DOHH2 (cell line): Measurements from ENCODE around the gene AFAP1.

ENCODE experiments used
- H3F3A ChIP-seq: fragments of 200-600 bp; sonication (generic), shearing (Covaris generic); 2 replicates; pipeline ENCODE4 v1.6.0; 2016; ENCODE audit warnings: antibody characterized with exemption, mild to moderate bottlenecking; ENCODE audit not compliant: control insufficient read depth, insufficient read depth
- H3K27ac ChIP-seq: fragments of 200-600 bp; sonication (generic); 2 replicates; pipeline ENCODE4 v1.5.1; 2014; ENCODE audit warnings: low read depth, mild to moderate bottlenecking, low read length, moderate library complexity
- H3K27me3 ChIP-seq: fragments of 200-600 bp; sonication (generic); 2 replicates; pipeline ENCODE4 v1.6.1; 2014; ENCODE audit warnings: mild to moderate bottlenecking, low read length, mixed read lengths; ENCODE audit not compliant: control insufficient read depth
- H3K36me3 ChIP-seq: fragments of 200-600 bp; sonication (generic); 2 replicates; pipeline ENCODE4 v1.6.1; 2014; ENCODE audit warnings: mild to moderate bottlenecking, low read length, moderate library complexity, mixed read lengths; ENCODE audit not compliant: control insufficient read depth
- H3K4me1 ChIP-seq: fragments of 200-600 bp; sonication (generic); 2 replicates; pipeline ENCODE4 v1.6.1; 2014; ENCODE audit warnings: mild to moderate bottlenecking, low read length, mixed read lengths; ENCODE audit not compliant: control insufficient read depth
- H3K4me2 ChIP-seq: fragments of 200-600 bp; sonication (generic); 2 replicates; pipeline ENCODE4 v1.6.0; 2014; ENCODE audit warnings: mild to moderate bottlenecking, low read length, moderate library complexity
- H3K4me3 ChIP-seq: fragments of 200-600 bp; sonication (generic); 2 replicates; pipeline ENCODE4 v1.5.1; 2014; ENCODE audit warnings: mild to moderate bottlenecking, low read length, mixed read lengths
- H3K79me2 ChIP-seq: fragments of 200-600 bp; sonication (generic); 2 replicates; pipeline ENCODE4 v1.6.1; 2014; ENCODE audit warnings: mild to moderate bottlenecking, low read length, mixed read lengths; ENCODE audit not compliant: control insufficient read depth
- H3K9me2 ChIP-seq: fragments of 200-600 bp; sonication (generic); replicated peaks from 2 replicates; pipeline ENCODE4 v1.6.1; 2014; ENCODE audit warnings: mild to moderate bottlenecking, low read length, mixed read lengths; ENCODE audit not compliant: control insufficient read depth
- H3K9me3 ChIP-seq: fragments of 200-600 bp; sonication (generic); 2 replicates; pipeline ENCODE4 v1.6.1; 2014; ENCODE audit warnings: antibody characterized with exemption, low read length, mixed read lengths; ENCODE audit not compliant: control insufficient read depth, insufficient read depth
- H4K20me1 ChIP-seq: fragments of 200-600 bp; sonication (generic); 2 replicates; pipeline ENCODE4 v1.6.0; 2014; ENCODE audit warnings: low read depth, mild to moderate bottlenecking, antibody characterized with exemption, low read length, moderate library complexity; ENCODE audit not compliant: control insufficient read depth, insufficient read depth
- CTCF ChIP-seq: fragments of 200-600 bp; sonication (generic); IDR thresholded peaks from one replicate; pipeline ENCODE4 v1.5.1; 2014; ENCODE audit warnings: antibody characterized with exemption, mild to moderate bottlenecking, low read depth, low read length; ENCODE audit not compliant: poor library complexity, severe bottlenecking
- EZH2phosphoT487 ChIP-seq: fragments of 200-600 bp; sonication (generic); IDR thresholded peaks from 2 replicates; pipeline ENCODE4 v1.6.1; 2017; ENCODE audit warnings: borderline replicate concordance, mild to moderate bottlenecking, antibody characterized with exemption, low read length, moderate library complexity, mixed read lengths

AFAP1 gene

GRCh38 chr4:7777871-7778509, 161.7 kb downstream of the AFAP1 start:
- TF ChIP-seq CTCF (no peak), EZH2phosphoT487 (no peak)
- H3K79me2 ChIP-seq, result no peaks in the 10 kb centered on the region
- H3K4me3 ChIP-seq, result no peak overlapping the region
- peaks cover 14% of the 10 kb centered on the region for H3K27me3 ChIP-seq
- no peaks in the 10 kb centered on the region for H3K9me3 ChIP-seq
- H3K4me2 ChIP-seq, result no peak overlapping the region
- H3F3A ChIP-seq, result no peaks in the 10 kb centered on the region
- no peaks in the 10 kb centered on the region for H4K20me1 ChIP-seq
- no peaks in the 10 kb centered on the region for H3K9me2 ChIP-seq
- H3K4me1 ChIP-seq, result peaks cover 21% of the 10 kb centered on the region
- no peaks in the 10 kb centered on the region for H3K36me3 ChIP-seq
- no peak overlapping the region for H3K27ac ChIP-seq

- Histone ChIP-seq H4K20me1 (no peaks in the 10 kb centered on the region), H3K9me3 (no peaks in the 10 kb centered on the region), H3K36me3 (no peaks in the 10 kb centered on the region), H3K4me3 (no peak overlapping the region), H3K79me2 (no peaks in the 10 kb centered on the region), H3K4me2 (no peak overlapping the region), H3K9me2 (no peaks in the 10 kb centered on the region), H3F3A (no peaks in the 10 kb centered on the region), H3K4me1 (peaks cover 18% of the 10 kb centered on the region), H3K27me3 (peaks cover 14% of the 10 kb centered on the region), H3K27ac (no peak overlapping the region)
- TF ChIP-seq CTCF (no peak), EZH2phosphoT487 (no peak)
Observed at GRCh38 chr4:7777017-7777710, 162.5 kb downstream of the AFAP1 start.

GRCh38 chr4:7775396-7775795, 164.3 kb downstream of the AFAP1 start:
- Histone ChIP-seq H3K9me2 (no peaks in the 10 kb centered on the region), H3K4me1 (peaks cover 23% of the 10 kb centered on the region), H3K9me3 (no peaks in the 10 kb centered on the region), H3F3A (no peaks in the 10 kb centered on the region), H3K79me2 (no peaks in the 10 kb centered on the region), H3K27me3 (peaks cover 14% of the 10 kb centered on the region), H3K4me3 (no peak overlapping the region), H3K27ac (no peak overlapping the region), H4K20me1 (no peaks in the 10 kb centered on the region), H3K4me2 (no peak overlapping the region), H3K36me3 (no peaks in the 10 kb centered on the region)
- TF ChIP-seq CTCF, result no peak
